ENCODE results near the gene TTF2. TPM values are rescaled to one million over a fixed set of nuclear protein-coding genes. Genes with fewer than 3 reads are reported as not detected.

The TTF2 gene
- total RNA-seq, 2 donors from 2014 or later = 11.2 to 11.6 TPM

GRCh38 chr1:117049857-117050256 lies 10.3 kb upstream of the TTF2 start:
- Histone ChIP-seq H3K4me1 (replicated peaks) (no peaks in the 10 kb centered on the region), H3K4me3 (no peak overlapping the region), H3K27ac (no peak overlapping the region), H3K9me3 (no peaks in the 10 kb centered on the region), H3K36me3 (no peaks in the 10 kb centered on the region), H3K27me3 (replicated peaks; ENCODE audit: insufficient read depth) (no peaks in the 10 kb centered on the region)
- intact Hi-C loops (cut with DNase I) = no loop called here
- 90% methylated on average over 5 of the region's 5 CpGs for WGBS
- TF ChIP-seq CTCF (IDR thresholded peaks at IDR 0.05) (no peak), POLR2AphosphoS5 (IDR thresholded peaks at IDR 0.05) (no peak), POLR2A (IDR thresholded peaks at IDR 0.05) (no peak)
- no peak for DNase-seq (ENCODE audit: low spot score)

GRCh38 chr1:117051224-117052064 lies 8.7 kb upstream of the TTF2 start:
- peak; percentile 63 for DNase-seq (ENCODE audit: low spot score)
- H3K36me3 ChIP-seq = no peaks in the 10 kb centered on the region
- peak; percentile 41 for TF ChIP-seq POLR2AphosphoS5 (IDR thresholded peaks at IDR 0.05)
- no peak for TF ChIP-seq CTCF (IDR thresholded peaks at IDR 0.05)
- TF ChIP-seq POLR2A (IDR thresholded peaks at IDR 0.05) = no peak
- peak overlapping the region; percentile 51 to 68 for H3K27ac ChIP-seq
- 34% methylated on average over 8 of the region's 8 CpGs for WGBS
- intact Hi-C loops (cut with DNase I) = no loop called here
- no peaks in the 10 kb centered on the region for H3K27me3 ChIP-seq (replicated peaks; ENCODE audit: insufficient read depth)
- H3K4me1 ChIP-seq (replicated peaks) = no peaks in the 10 kb centered on the region
- no peaks in the 10 kb centered on the region for H3K9me3 ChIP-seq
- no peak overlapping the region for H3K4me3 ChIP-seq

GRCh38 chr1:117054068-117054467 lies 6.1 kb upstream of the TTF2 start:
- DNase-seq (ENCODE audit: low spot score) = no peak
- no peaks in the 10 kb centered on the region for H3K27me3 ChIP-seq (replicated peaks; ENCODE audit: insufficient read depth)
- intact Hi-C loops (cut with DNase I) = loop anchor here (2.0 kb wide), 1 partner anchor 479 kb away; no protein-coding TSS in a partner anchor

GRCh38 chr1:117058810-117059209 lies 1.3 kb upstream of the TTF2 start:
- Histone ChIP-seq H3K27me3 (replicated peaks; ENCODE audit: insufficient read depth) (no peaks in the 10 kb centered on the region), H3K4me1 (replicated peaks) (no peaks in the 10 kb centered on the region), H3K4me3 (peak overlapping the region in 1 of 2 donors; percentile 54), H3K27ac (peak overlapping the region in 1 of 2 donors; percentile 51), H3K36me3 (no peaks in the 10 kb centered on the region), H3K9me3 (no peaks in the 10 kb centered on the region)
- 42% methylated on average over 4 of the region's 4 CpGs for WGBS
- intact Hi-C loops (cut with DNase I) = loop anchor here (5.0 kb wide), 2 partner anchors 202 to 322 kb away; no protein-coding TSS in a partner anchor
- no peak for DNase-seq (ENCODE audit: low spot score)
- TF ChIP-seq POLR2A (IDR thresholded peaks at IDR 0.05) (no peak), POLR2AphosphoS5 (IDR thresholded peaks at IDR 0.05) (no peak), CTCF (IDR thresholded peaks at IDR 0.05) (no peak)

More at GRCh38 chr1:117054068-117054467, 6.1 kb upstream of the TTF2 start:
- Histone ChIP-seq H3K4me3 (no peak overlapping the region), H3K9me3 (no peaks in the 10 kb centered on the region), H3K36me3 (no peaks in the 10 kb centered on the region), H3K27ac (no peak overlapping the region), H3K4me1 (replicated peaks) (no peaks in the 10 kb centered on the region)
- TF ChIP-seq CTCF (IDR thresholded peaks at IDR 0.05) (no peak), POLR2A (IDR thresholded peaks at IDR 0.05) (no peak), POLR2AphosphoS5 (IDR thresholded peaks at IDR 0.05) (no peak)

- WGBS = under 1% methylated on average over 18 of the region's 18 CpGs
- TF ChIP-seq CTCF (IDR thresholded peaks at IDR 0.05) (no peak), POLR2AphosphoS5 (IDR thresholded peaks at IDR 0.05) (no peak), POLR2A (IDR thresholded peaks at IDR 0.05) (no peak)
- intact Hi-C loops (cut with DNase I) = loop anchor here (5.0 kb wide), 2 partner anchors 202 to 322 kb away; no protein-coding TSS in a partner anchor
- H3K27ac ChIP-seq = peak overlapping the region; percentile 51 to 71
- no peaks in the 10 kb centered on the region for H3K4me1 ChIP-seq (replicated peaks)
- peak overlapping the region; percentile 54 to 58 for H3K4me3 ChIP-seq
- no peaks in the 10 kb centered on the region for H3K36me3 ChIP-seq
- H3K27me3 ChIP-seq (replicated peaks; ENCODE audit: insufficient read depth) = no peaks in the 10 kb centered on the region
- peak; percentile 32 for DNase-seq (ENCODE audit: low spot score)
- no peaks in the 10 kb centered on the region for H3K9me3 ChIP-seq
Observed at GRCh38 chr1:117059334-117059677, 820 bp upstream of the TTF2 start.
